ENCODE results near the gene GPD1.

DNA sequence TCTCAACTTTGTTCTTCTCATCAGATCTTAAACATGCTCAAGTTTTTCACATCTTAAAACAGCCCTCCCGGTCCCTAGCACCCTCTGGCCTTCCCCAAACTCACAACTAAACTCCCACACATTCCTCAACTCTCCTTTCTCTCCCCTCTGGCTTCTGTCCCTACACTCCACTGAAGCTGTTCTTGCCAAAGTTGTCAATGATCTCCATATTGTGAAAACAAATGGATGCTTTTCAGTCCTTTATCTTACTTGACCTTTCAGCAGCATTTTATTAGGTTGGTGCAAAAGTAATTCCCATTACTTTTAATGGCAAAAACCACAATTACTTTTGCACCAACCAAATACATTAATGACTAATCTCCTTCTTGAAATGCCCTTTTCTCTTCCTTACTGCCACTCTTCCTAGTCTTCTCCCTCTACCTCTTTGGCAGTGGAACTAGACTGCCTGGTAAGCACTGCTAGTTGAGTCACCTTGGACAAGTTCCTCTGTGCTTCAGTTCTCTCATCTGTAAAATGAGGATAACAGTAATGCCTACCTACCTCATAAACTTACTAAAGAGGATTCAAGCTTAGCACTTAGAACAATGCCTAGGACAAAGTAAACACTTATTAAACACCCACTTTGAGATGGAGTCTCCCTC, 47.4 kb downstream of the GPD1 start:
- TF ChIP-seq, protein P1, sequence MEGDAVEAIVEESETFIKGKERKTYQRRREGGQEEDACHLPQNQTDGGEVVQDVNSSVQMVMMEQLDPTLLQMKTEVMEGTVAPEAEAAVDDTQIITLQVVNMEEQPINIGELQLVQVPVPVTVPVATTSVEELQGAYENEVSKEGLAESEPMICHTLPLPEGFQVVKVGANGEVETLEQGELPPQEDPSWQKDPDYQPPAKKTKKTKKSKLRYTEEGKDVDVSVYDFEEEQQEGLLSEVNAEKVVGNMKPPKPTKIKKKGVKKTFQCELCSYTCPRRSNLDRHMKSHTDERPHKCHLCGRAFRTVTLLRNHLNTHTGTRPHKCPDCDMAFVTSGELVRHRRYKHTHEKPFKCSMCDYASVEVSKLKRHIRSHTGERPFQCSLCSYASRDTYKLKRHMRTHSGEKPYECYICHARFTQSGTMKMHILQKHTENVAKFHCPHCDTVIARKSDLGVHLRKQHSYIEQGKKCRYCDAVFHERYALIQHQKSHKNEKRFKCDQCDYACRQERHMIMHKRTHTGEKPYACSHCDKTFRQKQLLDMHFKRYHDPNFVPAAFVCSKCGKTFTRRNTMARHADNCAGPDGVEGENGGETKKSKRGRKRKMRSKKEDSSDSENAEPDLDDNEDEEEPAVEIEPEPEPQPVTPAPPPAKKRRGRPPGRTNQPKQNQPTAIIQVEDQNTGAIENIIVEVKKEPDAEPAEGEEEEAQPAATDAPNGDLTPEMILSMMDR (IDR thresholded peaks at IDR 0.05), result no peak
- TF ChIP-seq POLR2A (IDR thresholded peaks at IDR 0.05) (no peak), POLR2AphosphoS5 (IDR thresholded peaks at IDR 0.05) (no peak)
